Measurements from ENCODE around the gene CFH. TPM values are rescaled to one million over a fixed set of nuclear protein-coding genes. Genes with fewer than 3 reads are reported as not detected.

The CFH gene
- total RNA-seq, 1 experiment from 2014 or later = 2.2 TPM

DNA sequence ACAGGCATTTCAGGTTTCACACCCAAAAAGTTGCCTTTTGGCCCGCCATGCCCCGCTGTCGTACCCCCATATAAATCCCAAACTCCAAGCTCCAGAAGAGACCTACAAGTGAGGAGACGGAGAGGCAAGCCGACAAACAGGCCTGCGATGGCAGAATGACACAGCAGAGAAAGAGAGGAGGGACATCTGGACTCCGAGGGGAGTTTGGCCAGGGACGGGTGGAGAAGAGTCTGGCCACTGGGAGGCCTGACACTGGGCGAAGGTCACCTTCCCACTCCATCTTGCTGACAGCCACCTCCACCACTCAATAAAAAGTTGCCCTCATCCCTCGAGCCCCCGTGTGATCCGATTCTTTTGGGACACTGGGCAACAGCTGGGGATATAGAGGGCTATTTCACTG is 1.9 kb upstream of the CFH start:
- TF ChIP-seq EZH2 (IDR thresholded peaks at IDR 0.05; ENCODE audit: borderline replicate concordance, low read depth, low read length, poor library complexity, severe bottlenecking) = no peak
- TF ChIP-seq, protein P1, sequence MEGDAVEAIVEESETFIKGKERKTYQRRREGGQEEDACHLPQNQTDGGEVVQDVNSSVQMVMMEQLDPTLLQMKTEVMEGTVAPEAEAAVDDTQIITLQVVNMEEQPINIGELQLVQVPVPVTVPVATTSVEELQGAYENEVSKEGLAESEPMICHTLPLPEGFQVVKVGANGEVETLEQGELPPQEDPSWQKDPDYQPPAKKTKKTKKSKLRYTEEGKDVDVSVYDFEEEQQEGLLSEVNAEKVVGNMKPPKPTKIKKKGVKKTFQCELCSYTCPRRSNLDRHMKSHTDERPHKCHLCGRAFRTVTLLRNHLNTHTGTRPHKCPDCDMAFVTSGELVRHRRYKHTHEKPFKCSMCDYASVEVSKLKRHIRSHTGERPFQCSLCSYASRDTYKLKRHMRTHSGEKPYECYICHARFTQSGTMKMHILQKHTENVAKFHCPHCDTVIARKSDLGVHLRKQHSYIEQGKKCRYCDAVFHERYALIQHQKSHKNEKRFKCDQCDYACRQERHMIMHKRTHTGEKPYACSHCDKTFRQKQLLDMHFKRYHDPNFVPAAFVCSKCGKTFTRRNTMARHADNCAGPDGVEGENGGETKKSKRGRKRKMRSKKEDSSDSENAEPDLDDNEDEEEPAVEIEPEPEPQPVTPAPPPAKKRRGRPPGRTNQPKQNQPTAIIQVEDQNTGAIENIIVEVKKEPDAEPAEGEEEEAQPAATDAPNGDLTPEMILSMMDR (conservative IDR thresholded peaks at IDR 0.05; ENCODE audit: low read depth, low read length) = no peak
- Histone ChIP-seq H3K9me3 (ENCODE audit: low read depth, low read length, poor library complexity, severe bottlenecking) (no peaks in the 10 kb centered on the region), H3K4me3 (ENCODE audit: low read depth, low read length, poor library complexity, severe bottlenecking) (no peak overlapping the region), H3K27ac (ENCODE audit: low read depth, low read length, poor library complexity, severe bottlenecking) (no peak overlapping the region), H3K27me3 (replicated peaks; ENCODE audit: insufficient read depth, low read depth, low read length, poor library complexity) (peaks cover 4% of the 10 kb centered on the region), H3K4me1 (ENCODE audit: insufficient read depth, low read length, poor library complexity, severe bottlenecking) (peaks cover 7% of the 10 kb centered on the region), H3K36me3 (ENCODE audit: insufficient read depth, low read length, poor library complexity, severe bottlenecking) (no peaks in the 10 kb centered on the region)
- CTCF ChIA-PET = no interaction called here
- intact Hi-C loops (cut with micrococcal nuclease; ENCODE audit: unreplicated experiment) = loop anchor here (10.0 kb wide), 1 partner anchor 715 kb away; no protein-coding TSS in a partner anchor
- POLR2A ChIA-PET (ENCODE audit: low non-redundant PET) = no interaction called here
- no peak for DNase-seq (ENCODE audit: low spot score)
- BruUV-seq (replicated peaks) = no TSS peak

DNA sequence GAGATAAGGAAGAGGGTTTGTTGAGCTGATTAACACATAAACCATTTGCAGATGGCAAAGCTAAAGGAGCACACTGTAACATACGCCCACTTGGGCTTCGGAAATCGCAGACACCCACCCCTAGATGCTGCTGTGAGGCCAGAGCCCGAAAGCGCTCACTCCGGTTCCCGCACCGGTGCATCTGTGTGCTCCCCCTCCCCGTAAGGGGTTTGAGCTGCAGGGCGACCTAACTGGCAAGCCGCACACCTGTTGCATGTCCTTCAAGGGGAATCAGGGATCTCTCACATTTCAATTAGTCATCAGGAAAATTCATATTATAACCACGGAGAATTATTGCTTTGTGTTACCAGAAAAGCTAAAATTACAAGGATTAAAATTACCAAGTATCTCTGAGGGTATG is 1.4 kb upstream of the CFH start:
- H3K9me3 ChIP-seq (ENCODE audit: low read depth, low read length, poor library complexity, severe bottlenecking) = no peaks in the 10 kb centered on the region
- intact Hi-C loops (cut with micrococcal nuclease; ENCODE audit: unreplicated experiment) = loop anchor here (10.0 kb wide), 1 partner anchor 716 kb away; no protein-coding TSS in a partner anchor
- no peak overlapping the region for H3K4me3 ChIP-seq (ENCODE audit: low read depth, low read length, poor library complexity, severe bottlenecking)
- no TSS peak for BruUV-seq (replicated peaks)
- H3K27ac ChIP-seq (ENCODE audit: low read depth, low read length, poor library complexity, severe bottlenecking) = no peak overlapping the region
- no peak for TF ChIP-seq EZH2 (IDR thresholded peaks at IDR 0.05; ENCODE audit: borderline replicate concordance, low read depth, low read length, poor library complexity, severe bottlenecking)
- TF ChIP-seq, protein P1 (conservative IDR thresholded peaks at IDR 0.05; ENCODE audit: low read depth, low read length) = no peak
- H3K36me3 ChIP-seq (ENCODE audit: insufficient read depth, low read length, poor library complexity, severe bottlenecking) = no peaks in the 10 kb centered on the region
- no peak for DNase-seq (ENCODE audit: low spot score)
- peaks cover 4% of the 10 kb centered on the region for H3K27me3 ChIP-seq (replicated peaks; ENCODE audit: insufficient read depth, low read depth, low read length, poor library complexity)
- peaks cover 7% of the 10 kb centered on the region for H3K4me1 ChIP-seq (ENCODE audit: insufficient read depth, low read length, poor library complexity, severe bottlenecking)
- ChIA-PET POLR2A (ENCODE audit: low non-redundant PET) (no interaction called here), CTCF (no interaction called here)

DNA sequence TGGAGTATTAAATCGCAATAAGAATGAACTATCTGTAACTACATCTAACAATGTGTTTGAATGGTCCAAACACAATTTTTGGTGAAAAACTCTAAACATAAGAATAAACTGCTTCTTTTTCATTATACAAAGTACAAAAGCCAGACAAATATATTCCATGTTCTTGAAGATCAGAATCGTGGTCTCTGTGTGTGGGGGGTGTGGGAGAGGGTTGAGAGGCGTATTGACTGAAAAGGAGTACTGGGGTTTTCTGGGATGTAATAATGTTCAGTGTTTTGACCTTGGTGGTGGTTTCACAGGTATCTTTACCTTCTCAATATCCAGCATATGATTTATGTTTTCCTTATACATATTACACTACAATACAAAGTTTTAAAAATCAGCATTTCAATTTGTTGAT is 764 bp upstream of the CFH start:
- Histone ChIP-seq H3K4me3 (ENCODE audit: low read depth, low read length, poor library complexity, severe bottlenecking) (no peak overlapping the region), H3K9me3 (ENCODE audit: low read depth, low read length, poor library complexity, severe bottlenecking) (no peaks in the 10 kb centered on the region), H3K4me1 (ENCODE audit: insufficient read depth, low read length, poor library complexity, severe bottlenecking) (peaks cover 7% of the 10 kb centered on the region), H3K27me3 (replicated peaks; ENCODE audit: insufficient read depth, low read depth, low read length, poor library complexity) (peaks cover under 1% of the 10 kb centered on the region), H3K36me3 (ENCODE audit: insufficient read depth, low read length, poor library complexity, severe bottlenecking) (no peaks in the 10 kb centered on the region), H3K27ac (ENCODE audit: low read depth, low read length, poor library complexity, severe bottlenecking) (no peak overlapping the region)
- no TSS peak for BruUV-seq (replicated peaks)
- ChIA-PET CTCF (no interaction called here), POLR2A (ENCODE audit: low non-redundant PET) (no interaction called here)
- intact Hi-C loops (cut with micrococcal nuclease; ENCODE audit: unreplicated experiment) = loop anchor here (10.0 kb wide), 1 partner anchor 716 kb away; no protein-coding TSS in a partner anchor
- TF ChIP-seq, protein P1 (conservative IDR thresholded peaks at IDR 0.05; ENCODE audit: low read depth, low read length) = no peak
- no peak for TF ChIP-seq EZH2 (IDR thresholded peaks at IDR 0.05; ENCODE audit: borderline replicate concordance, low read depth, low read length, poor library complexity, severe bottlenecking)
- no peak for DNase-seq (ENCODE audit: low spot score)

Data from A673 (cell line).